HG02798 (cell line): Measurements from ENCODE around the gene TBC1D16.

Experiments
- ATAC-seq: cut with Tn5 transposase; IDR thresholded peaks from one replicate; pipeline ENCODE4 v1.9.1; 2021; ENCODE audit warnings: mild to moderate bottlenecking; ENCODE audit not compliant: unreplicated experiment, poor library complexity

TBC1D16 gene

GRCh38 chr17:80028030-80028429, 7.6 kb downstream of the TBC1D16 start:
- no peak for ATAC-seq

- no peak for ATAC-seq
Measured at GRCh38 chr17:80027043-80027435, 8.6 kb downstream of the TBC1D16 start.

GRCh38 chr17:80026359-80027042, 9.2 kb downstream of the TBC1D16 start:
- no peak for ATAC-seq

- ATAC-seq: no peak
Measured at GRCh38 chr17:80025796-80026195, 9.9 kb downstream of the TBC1D16 start.

GRCh38 chr17:80025140-80025539, 10.5 kb downstream of the TBC1D16 start:
- no peak for ATAC-seq

GRCh38 chr17:80024206-80024972, 11.3 kb downstream of the TBC1D16 start:
- ATAC-seq: no peak

- no peak for ATAC-seq
Measured at GRCh38 chr17:80023481-80024205, 12.0 kb downstream of the TBC1D16 start.

- no peak for ATAC-seq
Measured at GRCh38 chr17:80021600-80021999, 14.1 kb downstream of the TBC1D16 start.

- ATAC-seq: no peak
Measured at GRCh38 chr17:80018917-80019651, 16.6 kb downstream of the TBC1D16 start.

- no peak for ATAC-seq
Measured at GRCh38 chr17:80017226-80018010, 18.3 kb downstream of the TBC1D16 start.

- no peak for ATAC-seq
Measured at GRCh38 chr17:80012765-80013741, 22.6 kb downstream of the TBC1D16 start.

- no peak for ATAC-seq
Measured at GRCh38 chr17:80011989-80012555, 23.6 kb downstream of the TBC1D16 start.

- ATAC-seq: no peak
Measured at GRCh38 chr17:80010283-80010858, 25.3 kb downstream of the TBC1D16 start.

GRCh38 chr17:80009391-80010282, 26.0 kb downstream of the TBC1D16 start:
- no peak for ATAC-seq

- no peak for ATAC-seq
Measured at GRCh38 chr17:80008848-80009247, 26.8 kb downstream of the TBC1D16 start.

- no peak for ATAC-seq
Measured at GRCh38 chr17:80008383-80008840, 27.3 kb downstream of the TBC1D16 start.

- no peak for ATAC-seq
Measured at GRCh38 chr17:80007939-80008338, 27.7 kb downstream of the TBC1D16 start.
